Trophoblast cell (in vitro differentiated cells and primary cell): ENCODE data around the gene TEX261.

Source experiments
- DNase-seq, 2 donors: peaks; one replicate each; pipeline ENCODE4 v3.0.0-alpha.2; 2016
- H2AFZ ChIP-seq: 2 replicates; pipeline ENCODE4 v1.6.1; 2013; ENCODE audit warnings: low read length, moderate library complexity, mild to moderate bottlenecking; ENCODE audit not compliant: insufficient read depth, poor library complexity
- H2AK5ac ChIP-seq: 2 replicates; pipeline ENCODE4 v1.6.1; 2013; ENCODE audit warnings: mild to moderate bottlenecking, low read length
- H2BK120ac ChIP-seq: 2 replicates; pipeline ENCODE4 v1.6.1; 2013; ENCODE audit warnings: low read length, mild to moderate bottlenecking, moderate library complexity; ENCODE audit not compliant: insufficient read depth, poor library complexity
- H2BK12ac ChIP-seq: 2 replicates; pipeline ENCODE4 v1.6.1; 2013; ENCODE audit warnings: mild to moderate bottlenecking, low read length, moderate library complexity
- H2BK5ac ChIP-seq: 2 replicates; pipeline ENCODE4 v1.6.1; 2013; ENCODE audit warnings: low read length, low read depth, moderate library complexity, mild to moderate bottlenecking; ENCODE audit not compliant: poor library complexity
- H3K14ac ChIP-seq: 2 replicates; pipeline ENCODE4 v1.6.1; 2013; ENCODE audit warnings: mild to moderate bottlenecking, low read length
- H3K18ac ChIP-seq: 2 replicates; pipeline ENCODE4 v1.6.1; 2013; ENCODE audit warnings: mild to moderate bottlenecking, low read length
- H3K23ac ChIP-seq: 2 replicates; pipeline ENCODE4 v1.6.1; 2013; ENCODE audit warnings: low read length
- H3K27ac ChIP-seq: 2 replicates; pipeline ENCODE4 v1.5.1; 2013; ENCODE audit warnings: low read depth, mild to moderate bottlenecking, inconsistent platforms, low read length, moderate library complexity
- H3K27me3 ChIP-seq: 2 replicates; pipeline ENCODE4 v1.6.1; 2013; ENCODE audit warnings: inconsistent platforms, mild to moderate bottlenecking, low read length, moderate library complexity; ENCODE audit not compliant: insufficient read depth
- H3K36me3 ChIP-seq, 2 experiments: 1 replicate in 1 of 2; 2 replicates in 1 of 2; pipeline ENCODE4 v1.6.1; 2013; ENCODE audit warnings: low read length in 2 of 2, mild to moderate bottlenecking in 2 of 2, moderate library complexity in 1 of 2; ENCODE audit not compliant: insufficient read depth in 2 of 2, control insufficient read depth in 1 of 2
- H3K4ac ChIP-seq: 2 replicates; pipeline ENCODE4 v1.6.1; 2013; ENCODE audit warnings: low read depth, mild to moderate bottlenecking, low read length, moderate library complexity
- H3K4me1 ChIP-seq, 2 experiments: 1 replicate in 1 of 2; 2 replicates in 1 of 2; pipeline ENCODE4 v1.6.1; 2013; ENCODE audit warnings: low read length in 2 of 2, mild to moderate bottlenecking in 2 of 2, moderate library complexity in 1 of 2; ENCODE audit not compliant: insufficient read depth in 2 of 2, control insufficient read depth in 1 of 2
- H3K4me2 ChIP-seq: 2 replicates; pipeline ENCODE4 v1.6.1; 2013; ENCODE audit warnings: inconsistent platforms, mild to moderate bottlenecking, low read length, moderate library complexity
- H3K4me3 ChIP-seq: 2 replicates; pipeline ENCODE4 v1.5.1; 2013; ENCODE audit warnings: mild to moderate bottlenecking, low read depth, low read length, inconsistent platforms
- H3K79me1 ChIP-seq: one replicate; pipeline ENCODE4 v1.6.1; 2013; ENCODE audit warnings: low read length
- H3K79me2 ChIP-seq: 2 replicates; pipeline ENCODE4 v1.6.1; 2013; ENCODE audit warnings: low read length, mild to moderate bottlenecking; ENCODE audit not compliant: control insufficient read depth, insufficient read depth, poor library complexity
- H3K9ac ChIP-seq: 2 replicates; pipeline ENCODE4 v1.6.1; 2013; ENCODE audit warnings: mild to moderate bottlenecking, low read length
- H3K9me3 ChIP-seq: 2 replicates; pipeline ENCODE4 v1.6.1; 2013; ENCODE audit warnings: low read depth, mild to moderate bottlenecking, control low read depth, inconsistent platforms, low read length; ENCODE audit not compliant: insufficient read depth
- H4K12ac ChIP-seq: 2 replicates; pipeline ENCODE4 v1.6.1; 2013; ENCODE audit warnings: low read depth, mild to moderate bottlenecking, low read length, moderate library complexity
- H4K8ac ChIP-seq: 2 replicates; pipeline ENCODE4 v1.6.1; 2013; ENCODE audit warnings: low read depth, mild to moderate bottlenecking, low read length, moderate library complexity
- H4K91ac ChIP-seq: one replicate; pipeline ENCODE4 v1.6.1; 2013; ENCODE audit warnings: low read depth, mild to moderate bottlenecking, low read length, moderate library complexity
- WGBS: extraction: QIAGEN DNeasy Blood & Tissue Kit; methylation state at CpG from one replicate; pipeline ENCODE4 v1.1.7; 2013; ENCODE audit warnings: missing lambda C conversion rate; ENCODE audit not compliant: insufficient read length, insufficient coverage; ENCODE audit errors: extremely low coverage; 5-methylcytosine and 5-hydroxymethylcytosine counted together

Gene TEX261

DNA sequence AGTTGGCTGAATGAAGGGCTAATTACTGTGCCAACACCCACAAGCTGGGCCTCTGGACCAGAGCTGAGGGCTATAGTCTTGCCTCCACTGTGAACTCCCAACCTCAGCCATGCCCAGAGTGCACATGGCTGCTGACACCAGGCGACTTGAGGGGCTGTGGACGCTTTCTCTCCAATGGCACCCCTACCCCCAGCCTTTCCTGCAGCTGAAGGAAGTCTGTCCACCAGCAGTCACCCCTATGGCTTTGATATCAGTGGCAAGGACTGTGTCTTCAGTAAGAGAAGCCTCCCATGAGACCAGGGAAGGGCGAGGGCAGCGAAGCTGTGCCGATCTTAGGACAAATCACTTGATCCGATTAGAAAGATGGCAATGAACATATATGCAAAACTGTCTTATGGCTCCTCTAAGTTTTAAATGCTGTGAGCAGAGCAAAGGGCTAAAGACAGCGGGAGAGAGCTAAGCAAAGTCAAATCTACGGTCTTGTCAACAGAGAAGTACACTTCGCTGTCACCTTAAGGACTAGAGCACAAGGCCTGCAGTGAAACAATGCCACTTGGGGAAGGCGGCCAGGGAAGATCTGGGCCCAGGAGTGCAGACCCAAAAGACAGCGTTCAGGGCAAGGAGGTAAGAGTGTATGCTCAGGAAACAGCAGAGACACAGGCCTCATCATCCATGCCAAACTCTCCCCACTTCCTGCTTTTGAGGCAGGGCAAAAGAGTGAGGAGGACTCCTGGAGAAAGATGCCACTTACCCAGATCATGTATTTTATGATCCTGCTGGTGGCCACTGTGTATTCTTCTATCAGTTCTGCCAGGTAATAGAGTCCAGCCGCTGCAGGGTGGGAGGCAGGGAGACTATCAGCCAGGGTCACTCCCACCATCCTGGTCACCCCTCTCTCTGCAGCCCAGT is 1.5 kb downstream of the TEX261 start:
- no peaks in the 10 kb centered on the region for H3K27me3 ChIP-seq
- DNase-seq = no peak
- no peak overlapping the region for H3K14ac ChIP-seq
- no peak overlapping the region for H3K23ac ChIP-seq
- no peak overlapping the region for H2BK12ac ChIP-seq
- no peak overlapping the region for H2AK5ac ChIP-seq
- no peaks in the 10 kb centered on the region for H3K9me3 ChIP-seq
- H2BK120ac ChIP-seq = no peak overlapping the region
- H3K79me2 ChIP-seq = peaks cover 3% of the 10 kb centered on the region
- H4K12ac ChIP-seq = no peak overlapping the region
- H3K9ac ChIP-seq = peak overlapping the region; percentile 17
- H4K8ac ChIP-seq = no peak overlapping the region
- peak overlapping the region; percentile 28 for H2AFZ ChIP-seq
- peaks cover 26 to 34% of the 10 kb centered on the region in 2 experiments for H3K36me3 ChIP-seq
- no peak overlapping the region for H3K18ac ChIP-seq
- peaks cover 6% of the 10 kb centered on the region for H3K79me1 ChIP-seq
- WGBS = no CpG with 5 or more reads among the region's 12 CpGs
- H3K4me3 ChIP-seq = no peak overlapping the region
- H3K4ac ChIP-seq = no peak overlapping the region
- peaks cover 6 to 15% of the 10 kb centered on the region in 2 experiments for H3K4me1 ChIP-seq
- H3K4me2 ChIP-seq = peak overlapping the region; percentile 96
- no peak overlapping the region for H2BK5ac ChIP-seq
- H4K91ac ChIP-seq = no peak overlapping the region
- no peak overlapping the region for H3K27ac ChIP-seq

DNA sequence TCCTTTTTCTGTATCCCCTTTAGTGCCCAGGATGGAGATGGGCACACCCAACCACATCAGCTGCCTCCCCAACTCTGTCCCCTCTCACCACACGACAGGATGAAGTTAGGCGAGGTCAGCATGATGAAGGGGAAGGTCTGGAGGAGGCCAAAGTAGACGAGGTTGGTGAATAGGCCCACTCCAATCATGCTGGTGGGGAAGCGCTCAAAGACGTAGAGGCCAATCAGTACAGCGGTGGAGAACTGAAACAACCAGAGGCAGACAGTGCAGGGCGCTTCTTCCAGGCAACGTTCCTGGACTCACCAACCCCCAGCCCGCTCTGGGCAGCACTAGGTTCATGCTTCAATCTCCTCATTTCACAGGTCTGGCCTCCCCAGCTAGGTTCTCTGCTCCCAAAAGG is 2.9 kb downstream of the TEX261 start:
- DNase-seq = no peak
- no peak overlapping the region for H3K23ac ChIP-seq
- no peak overlapping the region for H2BK12ac ChIP-seq
- no CpG with 5 or more reads among the region's 9 CpGs for WGBS
- no peak overlapping the region for H3K14ac ChIP-seq
- H3K9me3 ChIP-seq = no peaks in the 10 kb centered on the region
- H3K79me1 ChIP-seq = peaks cover 6% of the 10 kb centered on the region
- H3K4me1 ChIP-seq = peaks cover 6 to 15% of the 10 kb centered on the region in 2 experiments
- H3K18ac ChIP-seq = no peak overlapping the region
- no peak overlapping the region for H2BK5ac ChIP-seq
- no peak overlapping the region for H4K12ac ChIP-seq
- no peak overlapping the region for H2AK5ac ChIP-seq
- H3K27me3 ChIP-seq = no peaks in the 10 kb centered on the region
- H2AFZ ChIP-seq = no peak overlapping the region
- no peak overlapping the region for H3K9ac ChIP-seq
- H3K4me2 ChIP-seq = no peak overlapping the region
- no peak overlapping the region for H3K4ac ChIP-seq
- no peak overlapping the region for H2BK120ac ChIP-seq
- H3K79me2 ChIP-seq = peaks cover 3% of the 10 kb centered on the region
- no peak overlapping the region for H4K8ac ChIP-seq
- H4K91ac ChIP-seq = no peak overlapping the region
- peak overlapping the region; percentile 43 for H3K4me3 ChIP-seq
- peaks cover 33 to 46% of the 10 kb centered on the region in 2 experiments for H3K36me3 ChIP-seq
- H3K27ac ChIP-seq = no peak overlapping the region

DNA sequence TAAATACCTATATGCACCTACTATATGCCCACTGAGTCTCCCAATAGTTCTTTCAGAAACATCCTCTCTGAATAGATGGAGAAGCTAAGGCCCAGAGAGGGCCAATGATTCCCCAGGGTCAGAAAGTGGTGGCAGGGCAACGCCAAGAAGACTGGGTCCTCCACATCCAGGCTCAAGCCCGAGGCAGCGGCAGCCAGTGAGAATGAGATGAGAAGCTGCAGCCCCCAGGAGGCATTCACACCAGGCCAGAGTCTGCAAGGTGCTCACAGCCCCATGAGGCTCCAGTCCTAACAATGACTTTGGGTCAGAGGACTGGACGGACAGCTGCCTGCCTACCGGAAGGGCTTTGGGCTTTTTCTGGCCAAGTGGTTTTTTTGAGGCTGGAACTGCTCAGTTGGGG is 3.5 kb downstream of the TEX261 start:
- Histone ChIP-seq H3K23ac (no peak overlapping the region), H2BK120ac (no peak overlapping the region), H3K4me1 (peaks cover 6 to 15% of the 10 kb centered on the region in 2 experiments), H3K36me3 (peaks cover 36 to 52% of the 10 kb centered on the region in 2 experiments), H3K4me2 (no peak overlapping the region), H3K79me2 (peaks cover 3% of the 10 kb centered on the region), H3K9me3 (no peaks in the 10 kb centered on the region), H3K79me1 (peaks cover 6% of the 10 kb centered on the region), H3K9ac (no peak overlapping the region), H2AK5ac (no peak overlapping the region), H4K8ac (no peak overlapping the region), H4K12ac (no peak overlapping the region), H3K4ac (no peak overlapping the region), H3K27me3 (no peaks in the 10 kb centered on the region), H4K91ac (no peak overlapping the region), H3K27ac (no peak overlapping the region), H2BK5ac (no peak overlapping the region), H3K18ac (no peak overlapping the region), H3K4me3 (no peak overlapping the region), H2BK12ac (no peak overlapping the region), H3K14ac (no peak overlapping the region), H2AFZ (no peak overlapping the region)
- no CpG with 5 or more reads among the region's 5 CpGs for WGBS
- DNase-seq = no peak

DNA sequence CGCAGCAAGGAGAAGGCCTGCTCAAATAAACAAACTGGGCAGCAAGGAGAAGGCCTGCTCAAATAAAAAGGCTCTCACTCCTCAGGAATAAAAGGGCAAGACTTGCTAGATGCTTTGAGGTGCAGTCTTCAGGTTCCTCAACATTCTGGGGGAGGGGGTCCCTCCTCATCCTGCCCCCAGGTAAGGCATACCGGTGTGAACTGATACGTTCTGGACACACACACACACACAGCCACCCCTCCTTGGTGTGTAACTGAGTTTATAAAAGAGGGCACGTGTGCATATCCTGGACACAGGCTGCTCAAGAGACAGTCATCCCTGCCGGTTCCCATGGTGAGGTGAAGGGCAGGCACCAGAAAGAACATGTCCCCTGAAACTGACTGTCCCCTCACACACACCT is 4.5 kb downstream of the TEX261 start:
- Histone ChIP-seq H3K79me1 (peaks cover 6% of the 10 kb centered on the region), H3K4me2 (no peak overlapping the region), H2BK5ac (no peak overlapping the region), H2BK120ac (no peak overlapping the region), H4K8ac (no peak overlapping the region), H3K14ac (no peak overlapping the region), H3K9me3 (no peaks in the 10 kb centered on the region), H2BK12ac (no peak overlapping the region), H3K18ac (no peak overlapping the region), H3K4me3 (no peak overlapping the region), H3K27ac (no peak overlapping the region), H3K79me2 (peaks cover 3% of the 10 kb centered on the region), H3K23ac (no peak overlapping the region), H3K36me3 (peaks cover 36 to 55% of the 10 kb centered on the region in 2 experiments), H4K12ac (no peak overlapping the region), H2AK5ac (no peak overlapping the region), H4K91ac (no peak overlapping the region), H2AFZ (no peak overlapping the region), H3K9ac (no peak overlapping the region), H3K4me1 (peaks cover 6 to 13% of the 10 kb centered on the region in 2 experiments), H3K27me3 (no peaks in the 10 kb centered on the region), H3K4ac (no peak overlapping the region)
- no peak for DNase-seq
- WGBS = no CpG with 5 or more reads among the region's 5 CpGs
